SIG-M5 treated with dmso at 0.1 percent for 504 hours (cell line): ENCODE results near the gene NEUROD2.
"Not testable (repeated sequence)": the region's sequence is repeated elsewhere in the genome, so short reads cannot be mapped to it uniquely, and the experiment has no call there.

Experiments
- DNase-seq: peaks from one replicate; lab custom pipeline; 2025; ENCODE audit not compliant: unreplicated experiment; lab: John Stamatoyannopoulos, UW

The NEUROD2 gene

DNA sequence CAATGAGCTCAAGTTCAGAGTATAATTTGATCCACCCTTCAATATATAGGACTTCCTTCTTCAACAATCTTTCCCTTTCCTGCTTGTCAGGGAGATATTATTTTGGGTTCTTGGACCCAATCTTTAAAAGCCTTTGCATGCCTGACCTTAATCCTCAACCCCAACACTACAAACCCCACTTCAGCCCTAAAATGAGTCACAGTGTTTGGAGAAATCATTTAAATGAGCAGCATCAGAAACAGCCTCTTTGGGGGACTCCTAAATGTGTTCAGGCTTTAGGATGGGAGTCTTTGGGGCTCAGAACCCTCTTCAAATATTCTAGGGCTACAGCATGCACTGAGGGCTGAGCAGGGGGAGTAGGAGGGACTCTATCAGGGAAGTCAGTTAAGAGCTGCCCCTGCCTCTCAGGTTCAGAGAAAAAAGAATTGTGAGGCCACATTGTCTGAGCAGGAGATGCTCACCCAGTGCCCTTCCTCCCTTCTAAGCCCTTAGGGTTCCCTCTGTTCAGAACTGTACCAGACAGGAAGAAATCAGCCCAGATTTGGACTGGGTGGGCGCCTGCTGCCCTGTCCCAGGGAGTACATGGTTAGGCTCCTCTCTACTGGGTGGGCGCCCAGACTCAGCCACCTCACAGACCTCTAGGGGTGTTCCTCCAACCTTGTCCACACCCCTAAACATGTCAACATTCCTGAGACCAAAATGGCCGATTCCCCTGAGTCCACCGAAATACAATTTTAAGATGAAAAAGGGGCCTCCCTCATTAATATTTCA lies 5.0 kb downstream of the NEUROD2 start:
- DNase-seq, result no peak

DNA sequence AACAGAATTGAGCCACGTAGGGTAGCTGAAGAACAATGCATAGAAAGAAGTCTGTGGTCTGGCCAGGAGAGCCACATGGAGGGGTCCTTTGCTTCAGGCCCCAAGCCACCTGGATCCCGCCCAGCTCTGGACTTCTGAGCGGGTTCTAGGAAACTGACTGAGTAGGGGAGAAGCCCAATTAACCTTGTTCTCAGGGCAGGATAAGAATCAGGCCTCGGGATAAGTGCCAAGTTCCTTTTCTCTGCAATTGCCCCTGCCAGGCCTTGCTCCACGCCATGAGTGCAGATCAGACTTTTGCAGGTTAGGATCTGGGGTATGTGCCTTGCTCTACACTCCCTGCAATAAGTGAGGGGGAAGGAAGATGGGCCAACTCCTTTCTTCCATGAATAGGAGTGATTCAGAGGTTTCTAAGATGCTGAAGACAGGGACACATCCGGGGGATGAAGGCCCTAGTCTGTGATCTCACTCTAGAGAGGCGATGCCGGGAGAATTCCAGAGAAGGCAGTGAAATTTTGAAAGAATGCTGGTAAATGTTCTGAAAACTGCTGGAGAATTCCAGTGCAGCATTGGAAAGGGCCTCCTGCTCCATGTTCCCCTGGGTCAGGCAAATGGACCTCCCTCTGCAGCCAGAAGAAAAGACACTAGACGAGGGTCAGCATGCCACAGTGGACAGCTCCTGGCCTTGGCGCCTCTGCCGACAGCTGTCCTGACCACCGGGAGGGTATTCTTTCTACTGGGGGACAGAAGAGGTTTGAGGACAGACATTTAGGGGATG lies 5.8 kb downstream of the NEUROD2 start:
- DNase-seq, result no peak

DNA sequence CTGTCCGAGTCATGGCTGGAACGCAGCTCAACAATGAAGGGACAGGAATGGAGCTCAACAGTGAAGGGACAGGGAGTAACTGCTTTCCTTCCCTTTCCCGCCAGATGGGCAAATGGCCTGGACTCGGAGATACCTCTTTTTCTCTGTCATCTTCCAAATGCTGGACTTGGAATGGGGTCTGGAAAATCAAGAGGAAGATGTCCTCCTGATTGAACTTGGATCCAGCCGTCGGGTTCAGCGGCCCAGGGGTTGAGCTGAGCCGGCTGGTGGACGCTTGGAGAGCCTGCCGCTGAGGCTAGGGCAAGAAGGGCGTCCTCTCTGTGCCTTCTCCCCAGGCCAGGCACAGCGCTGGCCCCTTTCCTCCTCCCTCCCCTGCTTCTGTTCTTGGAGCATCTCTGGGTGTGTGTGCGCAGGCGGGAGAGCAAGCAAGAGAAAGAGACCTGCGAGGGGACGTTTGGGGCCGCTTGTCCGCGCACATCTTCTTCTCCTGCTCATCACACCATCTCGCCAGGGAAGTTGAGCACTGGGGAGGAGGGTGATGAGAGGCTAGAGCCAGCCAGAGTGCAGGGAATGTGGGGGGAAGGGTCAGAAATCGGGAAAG lies 6.6 kb downstream of the NEUROD2 start:
- DNase-seq, result no peak

DNA sequence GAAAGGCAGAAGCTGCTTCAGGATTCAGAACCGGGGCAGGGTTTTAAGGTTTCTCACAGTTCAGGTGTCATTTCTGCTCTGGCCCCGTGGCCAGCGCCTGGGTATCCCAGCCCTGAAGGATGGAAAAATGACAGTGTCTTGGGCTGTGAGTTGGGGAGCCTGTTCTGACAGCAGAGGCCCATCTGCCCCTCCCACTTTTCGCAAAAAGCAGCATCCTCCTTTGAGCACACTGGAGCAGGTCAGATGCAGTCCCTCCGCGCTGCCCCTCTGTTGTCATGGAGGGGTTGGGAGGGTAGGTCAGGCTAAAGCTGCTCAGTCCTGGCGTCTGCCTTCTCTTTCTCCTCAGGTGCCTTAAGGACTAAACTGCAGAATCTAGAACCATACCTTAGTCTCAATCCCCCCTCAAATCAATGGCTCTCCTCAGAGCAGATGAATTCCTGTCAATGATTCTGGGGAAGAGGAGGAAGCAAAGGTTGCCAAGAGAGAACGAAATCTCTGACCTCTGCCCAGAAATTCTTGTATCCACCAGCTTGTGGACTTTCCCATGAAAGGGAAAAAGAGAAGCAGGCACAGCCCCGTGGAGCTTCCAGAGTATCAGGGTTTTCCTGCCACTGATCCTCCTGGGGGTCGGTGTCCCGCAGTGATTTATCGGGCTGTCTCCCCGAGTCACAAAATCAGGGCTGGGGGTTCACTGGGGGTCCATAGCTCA lies 7.3 kb downstream of the NEUROD2 start:
- DNase-seq, result no peak

DNA sequence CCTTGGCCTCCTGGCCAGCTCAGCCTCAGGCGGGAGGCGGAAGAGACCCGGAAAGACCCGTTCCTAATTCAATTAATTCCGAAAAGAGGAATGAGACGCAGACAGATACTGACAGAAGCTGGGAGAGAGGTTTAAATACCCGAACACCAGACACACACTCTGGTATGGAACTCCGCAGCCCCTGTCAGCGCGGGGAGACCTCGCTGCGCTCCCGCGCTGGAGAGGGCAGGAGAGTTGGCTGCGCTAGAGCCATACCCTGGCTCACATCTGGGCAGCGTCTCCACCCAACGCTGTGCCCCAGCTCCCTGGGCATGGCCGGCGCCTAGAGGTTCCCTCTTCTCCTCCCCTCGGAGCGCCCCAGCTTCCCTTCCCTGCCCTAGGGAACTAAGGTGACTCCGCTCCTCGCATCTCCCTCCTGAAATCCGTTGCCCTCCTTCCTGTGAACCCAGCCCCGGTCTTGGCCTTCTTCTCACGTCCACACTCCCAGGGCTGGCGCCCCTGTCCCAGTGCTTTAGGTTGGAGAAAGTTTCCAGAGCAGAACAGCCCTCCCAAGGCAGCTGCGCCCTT lies 8.0 kb downstream of the NEUROD2 start:
- DNase-seq, result no peak

DNA sequence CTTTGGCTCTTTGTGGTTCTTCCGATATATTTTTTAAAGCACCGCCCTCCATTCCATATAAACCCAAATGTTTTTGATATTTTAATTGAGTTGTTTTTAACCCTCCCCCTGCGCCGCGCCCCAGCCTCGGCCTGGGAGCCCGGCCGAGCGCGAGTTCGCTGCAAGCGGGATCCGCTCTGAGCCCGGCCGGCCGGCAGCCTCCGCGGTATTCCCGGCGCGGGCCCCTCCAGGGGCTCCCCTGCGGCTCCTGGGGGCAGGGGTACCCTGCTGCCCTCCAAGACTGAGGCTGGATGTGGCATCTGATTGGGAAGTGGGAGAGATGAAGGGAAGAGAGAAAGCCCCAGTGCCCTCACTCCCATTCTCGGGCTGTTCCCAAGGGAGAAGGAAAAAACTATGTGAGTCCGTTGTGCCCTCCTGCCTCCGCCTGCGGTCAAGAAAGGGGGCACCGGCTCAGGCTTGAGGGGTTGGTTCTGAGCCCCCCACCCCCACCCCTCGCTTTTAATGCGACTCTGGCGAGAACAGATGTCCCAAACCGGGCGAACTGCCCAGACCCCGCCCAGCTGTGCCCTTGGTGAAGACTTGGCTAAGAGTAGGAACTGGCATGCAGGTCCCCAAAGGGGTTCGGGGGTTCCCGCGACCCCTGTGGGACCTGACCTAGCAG lies 8.6 kb downstream of the NEUROD2 start:
- no peak for DNase-seq

DNA sequence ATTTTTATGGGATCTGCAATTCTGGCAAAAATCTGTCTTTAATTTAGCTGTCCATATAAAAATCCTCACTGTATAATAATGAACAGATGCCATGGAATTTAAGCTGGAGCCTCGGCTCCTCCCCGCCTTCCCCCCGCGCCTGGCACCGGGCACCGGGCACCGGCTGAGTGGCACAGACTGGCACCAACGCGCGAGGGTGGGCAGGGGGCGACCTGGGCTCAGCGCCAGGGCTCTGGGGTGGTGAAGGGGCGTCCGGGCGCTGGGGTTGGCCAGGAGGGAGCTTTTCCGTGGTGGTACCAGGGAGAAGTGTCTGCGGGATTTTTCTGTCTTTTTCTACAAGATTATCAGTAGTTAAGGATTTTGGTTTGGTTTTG lies 9.1 kb downstream of the NEUROD2 start:
- DNase-seq, result no peak

DNA sequence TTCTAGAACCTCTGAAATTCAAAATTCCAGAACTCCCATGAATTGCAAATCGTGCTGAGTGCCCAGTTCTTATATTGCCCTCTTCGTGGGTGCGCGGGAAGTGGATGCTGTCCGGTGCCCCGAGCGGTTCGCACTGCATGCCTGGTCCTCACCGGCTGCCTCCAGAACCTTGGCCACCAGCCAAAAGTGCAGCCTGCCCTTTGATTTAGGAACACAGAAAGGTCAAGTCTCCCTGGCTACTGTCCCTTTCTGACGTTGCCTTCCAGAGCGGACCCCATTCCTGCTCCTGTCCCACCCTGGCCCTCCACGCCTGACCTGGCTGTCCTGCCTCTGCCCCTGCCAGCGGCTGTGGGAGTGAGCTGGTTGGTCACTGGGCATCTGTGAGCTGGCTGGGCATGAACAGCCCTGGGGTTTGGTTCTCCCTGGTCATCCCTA lies 9.7 kb downstream of the NEUROD2 start:
- DNase-seq, result no peak

DNA sequence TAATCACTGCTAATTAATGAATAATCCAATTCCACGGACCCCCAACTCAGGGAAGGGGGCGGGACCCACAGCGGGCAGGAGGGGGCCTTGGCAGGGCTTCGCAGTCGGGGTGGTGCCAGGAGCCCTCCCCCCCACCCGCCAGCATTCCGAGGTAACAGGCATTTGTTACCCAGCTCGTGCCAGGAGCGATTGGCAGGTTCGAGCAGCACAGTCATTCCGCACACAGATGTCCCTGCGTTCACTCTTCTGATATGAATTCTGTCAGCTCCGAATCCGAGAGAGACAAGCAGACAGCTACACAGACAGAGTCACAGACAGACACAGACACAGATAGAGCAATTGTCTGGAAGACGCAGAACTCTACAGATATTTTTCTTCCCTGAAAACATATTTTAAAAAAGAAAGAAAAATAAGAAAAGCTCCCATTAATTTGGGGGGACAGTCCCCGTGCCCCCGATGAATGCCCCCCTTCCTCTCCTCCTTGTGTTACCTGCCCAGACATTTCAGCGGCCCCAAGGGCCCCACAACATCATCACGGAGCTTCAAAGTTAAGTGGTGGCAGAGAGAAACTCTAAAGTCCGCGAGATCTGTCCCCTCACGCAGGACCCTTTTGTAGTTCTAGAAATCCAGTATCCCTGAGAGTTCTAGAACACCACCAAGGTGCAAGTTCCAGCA lies 10.2 kb downstream of the NEUROD2 start:
- DNase-seq, result no peak

DNA sequence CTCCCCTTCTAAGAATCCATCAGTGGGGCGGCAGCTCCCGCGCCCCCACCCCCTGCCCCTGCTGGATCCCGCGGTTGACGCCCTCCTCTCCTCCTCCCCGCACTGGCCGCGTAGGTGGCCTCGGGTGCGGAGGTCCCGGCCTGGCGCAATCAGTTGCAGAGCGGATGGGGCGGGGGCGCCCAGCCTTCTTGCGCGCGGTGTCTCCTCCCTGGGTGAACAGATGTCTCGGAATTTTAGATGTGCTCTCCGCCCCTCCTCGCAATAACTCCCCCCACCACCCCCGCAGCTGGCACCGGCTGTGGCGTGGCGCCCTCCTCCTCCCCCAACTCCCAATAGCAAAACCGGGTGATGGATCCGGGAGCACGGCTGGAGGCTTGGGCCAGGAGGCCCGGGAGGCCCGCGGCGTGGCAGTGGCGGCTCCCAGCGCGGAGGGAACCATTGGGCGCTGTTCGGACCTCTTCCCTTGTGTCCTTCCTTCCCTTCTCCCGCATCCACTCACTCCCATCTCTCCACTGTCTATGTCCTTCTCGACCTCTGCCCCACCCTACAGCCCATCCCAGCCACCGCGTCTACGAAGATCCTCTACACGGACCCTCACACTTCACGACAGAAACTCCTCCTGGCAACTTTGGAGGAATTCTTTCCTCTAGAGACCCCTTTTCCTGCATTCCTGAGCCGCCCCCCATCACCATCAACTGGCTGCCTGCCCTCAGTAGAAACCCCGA lies 11.0 kb downstream of the NEUROD2 start:
- no peak for DNase-seq

DNA sequence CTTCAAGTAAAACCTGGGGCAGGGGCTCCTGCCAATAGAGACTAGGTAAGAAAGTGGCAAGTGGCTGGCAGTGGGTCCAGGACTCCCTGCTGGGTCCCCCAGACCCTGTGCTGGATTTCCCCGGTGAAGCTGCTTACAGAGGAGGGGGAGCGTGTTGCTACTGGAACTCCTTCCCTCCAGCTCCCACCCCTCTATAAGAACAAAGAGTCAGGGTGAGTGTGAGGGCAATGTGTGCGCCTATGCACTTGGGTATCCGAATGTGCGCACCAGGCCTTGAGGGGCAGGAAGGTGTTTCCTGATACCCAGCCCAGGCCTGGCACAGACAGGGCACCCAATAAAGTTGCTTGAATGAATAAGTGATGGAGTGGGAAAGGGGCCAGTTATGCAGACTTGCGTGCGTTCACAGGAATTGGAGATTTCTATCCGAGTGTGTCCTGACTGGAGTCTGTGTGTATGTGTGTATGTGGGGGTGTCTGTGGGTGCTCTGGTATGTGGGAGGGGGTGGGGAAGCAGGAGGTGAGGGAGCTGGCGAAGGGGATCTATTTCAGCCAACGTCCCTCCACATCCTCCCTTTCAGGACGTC lies 11.7 kb downstream of the NEUROD2 start:
- DNase-seq, result no peak

DNA sequence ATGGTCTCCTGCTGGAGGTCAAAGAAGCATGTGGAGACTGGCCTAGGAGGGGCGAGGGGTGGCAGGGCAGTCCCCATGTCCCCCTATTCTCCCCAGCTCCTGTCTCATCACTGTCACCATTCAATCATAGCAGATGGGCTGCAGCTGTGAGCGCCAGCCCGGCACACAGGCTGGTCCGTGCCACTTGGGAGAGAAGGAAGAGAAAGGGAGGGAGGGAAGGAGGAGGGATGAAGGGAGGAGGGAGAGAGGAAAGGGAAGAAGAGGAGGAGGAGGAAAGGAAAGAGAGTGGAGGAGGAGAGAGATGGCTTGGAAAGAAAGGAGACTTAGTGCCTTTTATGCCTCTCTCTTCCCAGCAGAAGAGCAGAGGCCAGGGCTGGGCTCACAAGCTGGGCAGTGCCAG lies 12.4 kb downstream of the NEUROD2 start:
- DNase-seq, result no peak

DNA sequence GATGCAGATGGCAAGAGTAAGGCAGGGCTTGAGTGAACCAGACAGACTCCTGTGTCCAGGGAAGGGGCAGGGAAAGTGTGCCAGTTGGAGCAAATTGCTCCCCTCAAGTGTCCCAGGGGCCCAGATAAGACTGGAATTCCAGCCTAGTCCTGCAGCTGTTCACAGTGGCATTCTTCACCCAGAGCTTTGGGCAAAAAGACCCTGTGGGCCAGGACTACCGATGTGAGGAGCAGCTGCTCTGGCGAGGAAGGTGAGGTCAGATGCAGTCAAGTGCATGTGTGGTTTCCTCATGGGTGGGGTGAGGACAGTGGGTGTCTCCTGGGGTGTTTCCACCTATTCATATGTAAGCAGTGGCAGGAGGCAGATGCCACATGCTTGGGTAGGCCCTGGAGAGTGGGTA lies 14.3 kb downstream of the NEUROD2 start:
- DNase-seq, result no peak

DNA sequence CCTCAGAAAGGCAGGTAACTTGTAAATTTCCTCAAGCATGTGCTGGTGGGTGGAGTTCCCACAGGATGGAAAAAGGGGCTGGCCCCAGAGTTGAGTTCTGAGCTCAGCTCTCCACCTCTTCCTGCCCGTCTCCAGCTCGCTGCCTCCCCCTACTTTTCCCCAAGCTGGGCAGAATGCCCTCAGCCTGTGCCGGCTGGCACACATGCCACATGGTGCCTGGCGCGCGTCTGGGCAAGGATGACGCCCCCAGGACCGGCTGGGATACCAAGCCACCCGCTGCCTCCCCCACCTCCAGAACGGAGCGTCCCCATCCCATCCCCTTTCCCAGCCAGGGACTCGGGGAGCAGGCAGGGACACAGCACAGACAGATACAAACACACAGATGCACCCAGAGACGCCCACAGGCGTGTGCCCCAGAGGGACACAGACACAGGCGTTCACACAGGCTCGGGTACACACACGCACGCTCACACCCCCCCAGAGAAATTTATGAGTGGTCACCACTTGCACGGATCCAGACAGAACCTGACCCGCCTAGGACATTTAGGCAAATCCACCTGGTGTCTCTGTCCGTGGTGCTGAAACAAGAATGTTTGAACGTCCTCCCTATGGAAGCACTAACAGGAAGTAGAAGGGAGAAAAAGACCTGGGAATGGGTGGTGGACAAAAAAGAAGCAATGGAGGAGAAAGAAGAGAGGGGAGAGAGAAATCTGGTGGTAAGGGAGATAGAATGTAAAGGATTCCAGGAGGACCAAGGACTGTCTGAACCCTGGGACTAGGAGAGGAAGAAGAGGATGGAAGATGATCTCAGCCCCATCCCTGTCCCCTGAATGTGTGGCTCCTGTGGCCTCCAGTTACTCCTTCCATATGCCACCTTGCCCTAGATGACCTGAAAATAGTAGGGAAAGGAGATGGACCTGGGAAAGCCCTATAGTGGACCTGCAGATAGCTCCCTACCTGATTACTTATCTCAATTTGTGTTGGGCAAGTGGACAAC lies 15.5 kb downstream of the NEUROD2 start:
- DNase-seq, result peak; percentile 27

DNA sequence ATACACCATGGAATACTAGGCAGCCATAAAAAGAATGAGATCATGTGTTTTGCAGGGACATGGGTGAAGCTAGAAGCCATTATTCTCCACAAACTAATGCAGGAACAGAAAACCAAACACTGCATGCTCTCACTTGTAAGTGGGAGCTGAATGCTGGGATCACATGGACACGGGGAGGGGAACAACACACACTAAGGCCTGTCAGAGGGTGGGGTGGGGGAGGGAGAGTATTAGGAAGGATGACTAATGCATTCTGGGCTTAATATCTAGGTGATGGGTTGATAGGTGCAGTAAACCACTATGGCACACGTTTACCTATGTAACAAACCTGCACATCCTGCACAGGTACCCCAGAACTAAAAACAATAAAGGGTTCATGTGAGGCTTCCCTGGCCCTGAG lies 17.5 kb downstream of the NEUROD2 start:
- DNase-seq, result not testable (repeated sequence)

DNA sequence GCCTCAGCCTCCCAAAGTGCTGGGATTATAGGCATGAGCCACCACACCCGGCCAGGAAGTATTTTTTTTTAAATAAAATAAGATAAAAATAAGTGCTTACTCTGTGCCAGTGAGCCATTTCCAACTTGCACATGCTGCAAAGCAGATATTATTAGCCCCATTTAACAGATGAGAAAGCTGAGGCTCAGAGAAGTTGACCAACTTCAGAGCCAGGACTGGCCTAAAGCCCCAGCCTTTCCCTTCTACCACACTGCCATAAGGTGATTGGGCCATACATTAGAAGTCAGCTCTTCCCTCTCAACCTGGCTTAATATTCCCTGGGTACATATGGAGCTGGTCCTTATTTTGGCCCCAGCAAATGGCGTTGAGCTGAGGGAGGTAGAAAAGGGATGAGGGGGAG lies 25.1 kb downstream of the NEUROD2 start:
- no peak for DNase-seq

DNA sequence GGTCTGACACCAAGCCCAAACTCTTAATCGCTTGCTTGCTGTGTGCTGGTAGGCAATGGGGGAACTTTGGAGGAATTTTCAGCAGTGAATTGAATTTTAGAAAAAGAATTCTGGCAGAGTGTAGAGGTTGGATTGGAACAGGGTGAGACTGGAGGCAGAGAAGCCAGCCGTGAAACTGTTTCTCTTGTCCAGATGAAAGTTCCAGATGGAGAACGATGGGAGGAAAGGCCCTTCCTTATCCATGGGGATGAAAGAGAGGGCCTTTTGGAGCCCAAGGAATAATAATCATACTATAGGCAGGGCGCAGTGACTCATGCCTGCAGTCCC lies 26.0 kb downstream of the NEUROD2 start:
- no peak for DNase-seq
